Sigmoid colon (tissue), 4 donors: ENCODE measurements around the gene PLCG1.
"Not testable (repeated sequence)": the region's sequence is repeated elsewhere in the genome, so short reads cannot be mapped to it uniquely, and the experiment has no call there.

ENCODE experiments used
- CTCF ChIP-seq, 4 experiments: fragments of 450-650 bp in 3 of 4; fragments of 200-600 bp in 1 of 4; IDR thresholded peaks; one replicate each; pipeline ENCODE4 v1.5.1; 2016 to 2019; ENCODE audit warnings: antibody characterized with exemption in 4 of 4, mild to moderate bottlenecking in 3 of 4, moderate library complexity in 2 of 4
- POLR2A ChIP-seq, 2 donors: fragments of 450-650 bp; IDR thresholded peaks; one replicate each; pipeline ENCODE4 v1.6.1; 2016; ENCODE audit warnings: antibody characterized with exemption in 2 of 2, mild to moderate bottlenecking in 2 of 2, moderate library complexity in 2 of 2
- POLR2AphosphoS5 ChIP-seq, 4 donors: sonication (generic); formaldehyde crosslinking; IDR thresholded peaks; one replicate each; pipeline ENCODE4 v1.6.1; 2017; ENCODE audit warnings: antibody characterized with exemption in 4 of 4

- not testable (repeated sequence) for TF ChIP-seq CTCF, POLR2A, POLR2AphosphoS5 (IDR thresholded peaks at IDR 0.05)
Measured at GRCh38 chr20:41118159-41118558, 19.2 kb upstream of the PLCG1 start.
